ENCODE data around the gene GARNL3.

DNA sequence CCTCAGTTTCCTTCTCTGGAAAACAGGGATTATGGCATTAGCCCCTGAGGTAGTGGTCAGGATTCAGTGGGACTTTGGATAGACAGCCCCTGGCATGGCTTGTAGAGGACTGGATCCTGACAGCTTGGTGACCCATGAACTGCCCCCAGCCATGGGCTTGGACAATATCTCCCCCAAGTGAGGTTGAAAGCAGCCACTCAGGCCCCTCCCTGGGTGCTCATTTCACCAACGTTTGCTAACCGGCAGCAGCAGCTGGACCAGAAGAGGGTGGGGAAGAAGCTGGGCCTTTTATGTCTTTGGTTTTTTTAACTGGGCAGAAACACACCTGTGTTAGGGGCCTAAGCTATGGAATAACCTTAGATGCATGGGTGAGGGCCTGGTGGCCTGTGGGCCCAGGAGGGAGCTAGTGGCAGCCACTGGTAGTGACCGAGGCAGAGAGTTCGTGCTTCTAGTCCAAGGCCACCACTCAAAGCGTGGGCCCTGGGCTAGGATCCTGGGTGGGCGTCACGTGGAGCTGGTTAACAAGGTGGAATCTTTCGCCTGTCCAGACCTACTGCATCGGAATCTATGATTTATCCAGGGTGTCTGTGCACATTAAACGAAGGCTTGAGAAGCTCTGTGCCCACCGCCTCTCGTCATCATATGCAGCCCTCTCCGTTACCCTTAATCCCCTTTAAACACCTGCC is 134.3 kb downstream of the GARNL3 start:
- TF ChIP-seq POLR2A (IDR thresholded peaks at IDR 0.05) (no peak), POLR2AphosphoS5 (IDR thresholded peaks at IDR 0.05) (no peak)
- TF ChIP-seq, protein P1, sequence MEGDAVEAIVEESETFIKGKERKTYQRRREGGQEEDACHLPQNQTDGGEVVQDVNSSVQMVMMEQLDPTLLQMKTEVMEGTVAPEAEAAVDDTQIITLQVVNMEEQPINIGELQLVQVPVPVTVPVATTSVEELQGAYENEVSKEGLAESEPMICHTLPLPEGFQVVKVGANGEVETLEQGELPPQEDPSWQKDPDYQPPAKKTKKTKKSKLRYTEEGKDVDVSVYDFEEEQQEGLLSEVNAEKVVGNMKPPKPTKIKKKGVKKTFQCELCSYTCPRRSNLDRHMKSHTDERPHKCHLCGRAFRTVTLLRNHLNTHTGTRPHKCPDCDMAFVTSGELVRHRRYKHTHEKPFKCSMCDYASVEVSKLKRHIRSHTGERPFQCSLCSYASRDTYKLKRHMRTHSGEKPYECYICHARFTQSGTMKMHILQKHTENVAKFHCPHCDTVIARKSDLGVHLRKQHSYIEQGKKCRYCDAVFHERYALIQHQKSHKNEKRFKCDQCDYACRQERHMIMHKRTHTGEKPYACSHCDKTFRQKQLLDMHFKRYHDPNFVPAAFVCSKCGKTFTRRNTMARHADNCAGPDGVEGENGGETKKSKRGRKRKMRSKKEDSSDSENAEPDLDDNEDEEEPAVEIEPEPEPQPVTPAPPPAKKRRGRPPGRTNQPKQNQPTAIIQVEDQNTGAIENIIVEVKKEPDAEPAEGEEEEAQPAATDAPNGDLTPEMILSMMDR (IDR thresholded peaks at IDR 0.05): no peak

Data from gastroesophageal sphincter (tissue), 3 donors.